Fibroblast of lung (primary cell): ENCODE data around the gene TLK2. TPM values are rescaled to one million over a fixed set of nuclear protein-coding genes. Genes with fewer than 3 reads are reported as not detected.

Experiments used
- DNase-seq, 2 donors: peaks; one replicate each; pipeline versions ENCODE4 v3.0.0 to v3.0.0-alpha.2; 2010; ENCODE audit warnings: low read depth in 2 of 2
- H2AFZ ChIP-seq: 2 replicates; pipeline ENCODE4 v1.5.1; 2012; ENCODE audit warnings: low read length, control low read depth, inconsistent platforms
- H3K27ac ChIP-seq: 2 replicates; pipeline ENCODE4 v1.5.1; 2011; ENCODE audit warnings: low read length, control low read depth; ENCODE audit not compliant: insufficient read depth
- H3K27me3 ChIP-seq: 2 replicates; pipeline ENCODE4 v1.5.1; 2011; ENCODE audit warnings: mild to moderate bottlenecking, low read length; ENCODE audit not compliant: control insufficient read depth, insufficient read depth
- H3K36me3 ChIP-seq: 2 replicates; pipeline ENCODE4 v1.5.1; 2011; ENCODE audit warnings: low read length; ENCODE audit not compliant: control insufficient read depth, insufficient read depth
- H3K4me1 ChIP-seq: 2 replicates; pipeline ENCODE4 v1.5.1; 2011; ENCODE audit warnings: low read length; ENCODE audit not compliant: control insufficient read depth, insufficient read depth; ENCODE audit errors: extremely low read depth
- H3K4me2 ChIP-seq: 2 replicates; pipeline ENCODE4 v1.5.1; 2011; ENCODE audit warnings: low read length, control low read depth; ENCODE audit not compliant: insufficient read depth; ENCODE audit errors: extremely low read depth
- H3K4me3 ChIP-seq, 4 experiments: fragments of 200-600 bp in 1 of 4; sonication (generic) in 1 of 4; replicated peaks in 1 of 4; 2 replicates each; pipeline ENCODE4 v1.5.1; 2011 to 2016; ENCODE audit warnings: low read length in 4 of 4, low read depth in 3 of 4, mild to moderate bottlenecking in 3 of 4, control low read depth in 2 of 4, inconsistent platforms in 1 of 4, mixed read lengths in 1 of 4; ENCODE audit not compliant: insufficient read depth in 1 of 4; ENCODE audit errors: control extremely low read depth in 1 of 4
- H3K79me2 ChIP-seq: 2 replicates; pipeline ENCODE4 v1.5.1; 2012; ENCODE audit warnings: mild to moderate bottlenecking, low read length, inconsistent platforms; ENCODE audit not compliant: control insufficient read depth, insufficient read depth
- H3K9ac ChIP-seq: 2 replicates; pipeline ENCODE4 v1.5.1; 2011; ENCODE audit warnings: mild to moderate bottlenecking, low read length, control low read depth; ENCODE audit not compliant: insufficient read depth
- H3K9me3 ChIP-seq: 2 replicates; pipeline ENCODE4 v1.5.1; 2012; ENCODE audit warnings: low read depth, low read length; ENCODE audit not compliant: control insufficient read depth, insufficient read depth
- H4K20me1 ChIP-seq: 2 replicates; pipeline ENCODE4 v1.5.1; 2011; ENCODE audit warnings: low read length; ENCODE audit not compliant: control insufficient read depth, insufficient read depth; ENCODE audit errors: extremely low read depth
- EZH2 ChIP-seq: IDR thresholded peaks from 2 replicates; pipeline ENCODE4 v1.5.1; 2012; ENCODE audit warnings: low read length, control low read depth, mild to moderate bottlenecking; ENCODE audit errors: missing control alignments
- polyA plus RNA-seq, 2 donors: library from polyadenylated mRNA; depleted of rRNA in 1 of 2; stranded (reverse) in 1 of 2; unstranded in 1 of 2; fragments of >200 nt; gene quantifications; 2 replicates each; pipeline ENCODE4 v1.2.1, GENCODE V29; 2011 to 2012; ENCODE audit warnings: missing spikeins in 1 of 2
- total RNA-seq: library from RNA; depleted of rRNA; stranded (reverse); fragments of >200 nt; gene quantifications from 2 replicates; pipeline ENCODE4 v1.2.1, GENCODE V29; 2014
- TF ChIP-seq, protein P1 (sequence below), 2 donors: IDR thresholded peaks in 1 of 2; conservative IDR thresholded peaks in 1 of 2; 1 replicate in 1 of 2; 2 replicates in 1 of 2; pipeline ENCODE4 v1.5.1; 2011 to 2012; ENCODE audit warnings: low read length in 2 of 2, control low read depth in 1 of 2, inconsistent platforms in 1 of 2, low read depth in 1 of 2, mild to moderate bottlenecking in 1 of 2

Gene TLK2
- total and polyA plus RNA-seq, 2 donors (not counting 1 experiment from before 2014, with no cell fraction given), result 55.5 to 63.9 TPM

DNA sequence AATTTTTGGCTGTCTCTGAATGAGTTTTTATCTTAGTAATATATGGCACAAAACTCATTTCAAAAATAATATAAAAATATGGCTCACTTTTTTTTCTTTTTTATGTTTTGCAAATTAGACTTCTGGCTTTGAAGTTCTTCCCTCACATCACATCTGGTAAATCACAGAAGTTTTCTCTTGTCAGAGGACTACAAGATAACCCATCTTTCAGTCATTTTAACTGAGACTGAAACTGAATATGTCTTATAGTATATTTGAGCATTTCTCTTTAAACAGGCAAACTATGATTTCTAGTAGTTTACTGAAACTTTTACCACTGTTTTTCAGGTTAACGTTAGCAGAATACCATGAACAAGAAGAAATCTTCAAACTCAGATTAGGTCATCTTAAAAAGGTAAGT lies 97.8 kb downstream of the TLK2 start:
- Histone ChIP-seq H4K20me1 (no peaks in the 10 kb centered on the region), H3K9ac (no peak overlapping the region), H3K4me2 (no peak overlapping the region), H3K79me2 (no peaks in the 10 kb centered on the region), H3K4me3 (no peak overlapping the region), H3K4me1 (no peaks in the 10 kb centered on the region), H3K36me3 (peaks cover 2% of the 10 kb centered on the region), H2AFZ (no peak overlapping the region), H3K9me3 (no peaks in the 10 kb centered on the region), H3K27me3 (no peaks in the 10 kb centered on the region), H3K27ac (no peak overlapping the region)
- TF ChIP-seq, protein P1, sequence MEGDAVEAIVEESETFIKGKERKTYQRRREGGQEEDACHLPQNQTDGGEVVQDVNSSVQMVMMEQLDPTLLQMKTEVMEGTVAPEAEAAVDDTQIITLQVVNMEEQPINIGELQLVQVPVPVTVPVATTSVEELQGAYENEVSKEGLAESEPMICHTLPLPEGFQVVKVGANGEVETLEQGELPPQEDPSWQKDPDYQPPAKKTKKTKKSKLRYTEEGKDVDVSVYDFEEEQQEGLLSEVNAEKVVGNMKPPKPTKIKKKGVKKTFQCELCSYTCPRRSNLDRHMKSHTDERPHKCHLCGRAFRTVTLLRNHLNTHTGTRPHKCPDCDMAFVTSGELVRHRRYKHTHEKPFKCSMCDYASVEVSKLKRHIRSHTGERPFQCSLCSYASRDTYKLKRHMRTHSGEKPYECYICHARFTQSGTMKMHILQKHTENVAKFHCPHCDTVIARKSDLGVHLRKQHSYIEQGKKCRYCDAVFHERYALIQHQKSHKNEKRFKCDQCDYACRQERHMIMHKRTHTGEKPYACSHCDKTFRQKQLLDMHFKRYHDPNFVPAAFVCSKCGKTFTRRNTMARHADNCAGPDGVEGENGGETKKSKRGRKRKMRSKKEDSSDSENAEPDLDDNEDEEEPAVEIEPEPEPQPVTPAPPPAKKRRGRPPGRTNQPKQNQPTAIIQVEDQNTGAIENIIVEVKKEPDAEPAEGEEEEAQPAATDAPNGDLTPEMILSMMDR (conservative IDR thresholded peaks at IDR 0.05 in 1 of 2, IDR thresholded peaks at IDR 0.05 in 1 of 2; ENCODE audit: low read depth in 1 of 2, low read length in 2 of 2), result no peak
- TF ChIP-seq EZH2, result no peak
- DNase-seq, result no peak

DNA sequence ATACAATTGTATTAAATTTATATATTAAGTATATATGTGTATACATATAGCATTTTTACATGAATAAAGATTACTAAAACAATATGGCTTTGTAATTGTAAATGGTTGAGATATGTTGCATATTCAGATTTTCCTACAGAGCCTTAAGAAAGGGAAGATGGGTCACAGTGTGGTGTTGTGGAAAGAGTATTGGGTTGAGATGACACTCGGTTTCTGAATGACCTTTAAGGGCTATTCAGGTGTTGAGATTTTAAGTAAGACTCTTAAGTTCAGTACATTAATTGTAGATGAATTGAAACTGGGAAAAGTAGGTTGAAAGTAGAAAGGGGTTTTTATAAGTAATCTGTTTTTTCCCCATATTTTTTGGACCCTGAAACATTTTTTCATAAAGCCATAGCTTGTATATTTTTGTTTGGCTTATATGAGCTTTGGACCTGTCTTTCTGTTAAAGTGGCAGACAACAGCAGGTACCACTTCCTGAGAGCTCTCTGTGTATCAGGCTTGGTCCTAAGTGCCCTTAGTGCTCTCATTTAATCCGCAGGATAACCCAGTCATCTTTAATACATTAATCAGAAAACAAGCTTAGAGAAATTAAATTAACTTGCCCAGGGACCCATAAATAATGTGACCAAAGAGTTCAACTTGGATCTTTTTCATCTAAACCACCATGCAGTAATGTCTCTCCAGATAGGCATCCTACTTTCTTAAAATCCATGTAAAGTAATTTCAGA lies 100.3 kb downstream of the TLK2 start:
- no peak for TF ChIP-seq EZH2
- TF ChIP-seq, protein P1 (conservative IDR thresholded peaks at IDR 0.05 in 1 of 2, IDR thresholded peaks at IDR 0.05 in 1 of 2; ENCODE audit: low read depth in 1 of 2, low read length in 2 of 2), result no peak

DNA sequence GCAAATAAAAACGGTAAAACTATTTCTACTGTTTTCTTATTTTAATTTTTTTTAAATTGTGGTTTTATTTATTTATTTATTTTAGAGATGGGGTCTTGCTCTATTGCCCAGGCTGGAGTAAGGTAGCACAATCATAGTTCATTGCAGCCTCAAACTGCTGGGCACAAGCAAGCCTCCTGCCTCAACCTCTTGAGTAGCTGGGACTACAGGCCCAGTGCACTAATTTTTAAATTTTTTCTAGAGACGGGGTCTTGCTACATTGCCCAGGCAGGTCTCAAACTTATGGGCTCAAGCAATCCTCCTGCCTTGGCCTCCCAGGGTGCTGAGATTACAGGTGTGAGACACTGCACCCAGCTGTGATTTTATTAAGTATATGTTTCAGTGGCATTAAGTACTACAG lies 102.3 kb downstream of the TLK2 start:
- Histone ChIP-seq H3K27ac (no peak overlapping the region), H2AFZ (no peak overlapping the region), H3K9ac (no peak overlapping the region), H3K79me2 (no peaks in the 10 kb centered on the region), H3K27me3 (no peaks in the 10 kb centered on the region), H3K9me3 (no peaks in the 10 kb centered on the region), H3K4me2 (no peak overlapping the region), H3K4me3 (no peak overlapping the region), H3K4me1 (no peaks in the 10 kb centered on the region), H4K20me1 (no peaks in the 10 kb centered on the region), H3K36me3 (peaks cover 2% of the 10 kb centered on the region)
- no peak for DNase-seq
- TF ChIP-seq EZH2, result no peak
- TF ChIP-seq, protein P1 (conservative IDR thresholded peaks at IDR 0.05 in 1 of 2, IDR thresholded peaks at IDR 0.05 in 1 of 2; ENCODE audit: low read depth in 1 of 2, low read length in 2 of 2), result no peak

More for the DNA sequence above, 100.3 kb downstream of the TLK2 start:
- Histone ChIP-seq H2AFZ (no peak overlapping the region), H3K36me3 (peaks cover 2% of the 10 kb centered on the region), H3K9me3 (no peaks in the 10 kb centered on the region), H3K27me3 (no peaks in the 10 kb centered on the region), H3K79me2 (no peaks in the 10 kb centered on the region), H3K9ac (no peak overlapping the region), H3K4me3 (no peak overlapping the region), H3K4me1 (no peaks in the 10 kb centered on the region), H3K27ac (no peak overlapping the region), H3K4me2 (no peak overlapping the region), H4K20me1 (no peaks in the 10 kb centered on the region)
- no peak for DNase-seq
